Stimulated activated CD4-positive, alpha-beta T cell treated with anti-CD3 and anti-CD28 coated beads, Interleukin-2, amount 100 ng/mL, for 24 hours (primary cell): ENCODE data around the gene PPP4C.
"Not testable (repeated sequence)": the region's sequence is repeated elsewhere in the genome, so short reads cannot be mapped to it uniquely, and the experiment has no call there.

ENCODE experiments used
- DNase-seq, 2 donors: peaks; one replicate each; pipeline ENCODE4 v3.0.0-alpha.2; 2020

The PPP4C gene

DNA sequence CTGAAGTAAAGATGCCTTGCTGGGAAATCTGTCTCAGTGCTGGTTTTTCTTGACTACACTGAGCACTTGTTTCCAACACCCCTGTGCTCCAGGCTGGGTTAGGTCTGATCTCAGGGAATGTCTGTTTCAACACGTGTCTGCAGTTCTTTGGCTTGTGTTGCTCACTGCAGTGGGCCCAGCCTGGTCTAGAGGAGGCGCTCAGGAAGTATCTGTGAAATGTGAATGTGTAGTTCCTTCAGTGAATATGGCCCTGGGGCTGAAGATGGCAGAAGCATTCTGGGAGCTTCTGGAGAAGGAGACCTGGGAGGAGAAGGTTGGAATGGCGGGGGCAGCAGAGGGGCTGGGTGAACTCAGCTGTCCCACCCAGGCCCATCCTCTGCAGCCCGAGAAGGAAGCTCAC, 28.3 kb downstream of the PPP4C start:
- no peak for DNase-seq

DNA sequence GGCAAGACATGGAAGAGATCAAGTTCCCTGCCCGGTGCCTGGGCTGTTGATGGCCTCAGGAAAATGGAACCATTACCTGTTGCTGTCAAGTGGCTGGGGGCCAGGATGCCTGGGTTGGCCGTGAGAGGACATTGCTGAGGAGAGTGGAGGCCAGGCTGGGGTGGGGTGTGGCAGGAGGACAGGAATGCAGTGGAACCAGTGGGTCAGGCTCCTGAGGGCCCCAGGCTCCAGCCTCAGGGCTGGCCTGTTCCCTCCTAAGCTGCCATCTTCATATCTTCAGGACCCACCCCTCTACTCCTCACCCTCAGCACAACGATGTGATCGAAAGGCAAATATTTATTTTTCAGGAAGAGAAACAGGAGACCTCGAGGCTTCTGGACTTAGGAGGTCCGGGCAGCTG, 28.7 kb downstream of the PPP4C start:
- no peak for DNase-seq

- DNase-seq = no peak
These were observed 32.5 kb downstream of the PPP4C start for GRCh38 chr16:30108059-30108850.

DNA sequence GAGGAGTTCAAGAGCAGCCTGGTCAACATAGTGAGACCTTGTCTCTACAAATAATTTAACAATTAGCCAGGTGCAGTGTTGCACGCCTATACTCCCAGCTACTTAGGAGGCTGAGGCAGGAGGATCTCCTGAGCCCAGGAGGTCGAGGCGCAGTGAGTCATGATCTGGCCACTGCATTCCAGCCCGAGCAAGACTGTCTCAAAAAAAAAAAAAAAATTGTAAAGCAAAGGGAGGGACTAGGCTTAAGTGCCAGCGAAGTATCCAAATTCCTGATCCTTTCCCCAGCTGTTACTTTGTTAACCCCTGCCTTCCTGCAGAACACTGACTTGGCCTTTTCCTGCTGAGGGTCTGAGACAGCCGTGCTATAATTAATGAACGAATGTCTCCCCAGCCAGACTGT, 34.9 kb downstream of the PPP4C start:
- DNase-seq = no peak

DNA sequence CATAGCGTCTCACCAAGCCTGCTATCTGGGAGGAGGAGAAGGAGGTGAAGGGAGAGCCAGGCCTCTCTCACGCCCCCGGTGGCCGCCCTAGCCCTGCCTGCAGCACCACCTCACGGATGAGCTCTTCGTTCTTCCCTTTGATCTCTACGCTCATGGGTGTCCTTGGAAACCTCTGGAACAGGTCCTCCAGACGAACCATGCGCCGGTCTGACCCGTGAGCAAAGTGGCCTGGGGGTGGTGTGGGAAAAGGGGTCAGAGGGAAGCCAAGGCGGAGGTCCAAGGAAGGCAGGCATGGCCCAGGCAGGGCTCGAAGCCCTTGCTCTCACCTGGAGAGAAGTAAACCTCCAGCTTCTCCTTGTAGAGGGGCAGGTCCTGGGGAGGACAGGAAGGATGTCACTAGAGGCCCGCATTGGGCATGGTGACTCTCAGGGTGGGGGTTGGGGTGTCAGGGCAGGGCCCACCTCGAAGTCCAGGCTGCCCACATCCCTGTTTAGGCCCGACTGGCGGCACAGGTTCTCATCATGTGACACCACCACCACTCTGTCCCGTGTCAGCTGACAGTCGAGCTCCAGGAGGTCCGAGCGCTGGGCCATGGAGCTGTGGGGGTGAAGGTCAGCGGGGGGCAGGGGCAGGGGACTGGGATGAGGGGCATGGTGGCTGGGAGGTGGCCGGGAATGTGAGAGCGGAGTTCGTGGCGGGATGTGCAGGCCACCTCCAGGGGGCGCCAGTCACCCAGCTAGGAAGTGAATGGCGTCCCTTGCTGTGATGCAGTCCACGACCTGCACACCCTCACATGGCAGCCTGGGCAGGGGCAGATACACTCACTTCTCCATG, 36.6 kb downstream of the PPP4C start:
- peak; percentile 80 to 82 for DNase-seq

GRCh38 chr16:30113031-30113710, 37.4 kb downstream of the PPP4C start, which contains the start of gene GDPD3:
Gene GDPD3 (minus strand): TSS chr16:30113537. CDS start chr16:30113478, 59 bp downstream.
- DNase-seq = no peak

- DNase-seq = no peak
These were observed 38.0 kb downstream of the PPP4C start for GRCh38 chr16:30113711-30114333.

- no peak for DNase-seq
These were observed 38.6 kb downstream of the PPP4C start for GRCh38 chr16:30114411-30114810.

GRCh38 chr16:30114833-30115232, 39.0 kb downstream of the PPP4C start:
- not testable (repeated sequence) for DNase-seq

GRCh38 chr16:30115238-30115637, 39.4 kb downstream of the PPP4C start:
- no peak for DNase-seq

- DNase-seq = no peak
These were observed 40.8 kb downstream of the PPP4C start for GRCh38 chr16:30116291-30117207.

DNA sequence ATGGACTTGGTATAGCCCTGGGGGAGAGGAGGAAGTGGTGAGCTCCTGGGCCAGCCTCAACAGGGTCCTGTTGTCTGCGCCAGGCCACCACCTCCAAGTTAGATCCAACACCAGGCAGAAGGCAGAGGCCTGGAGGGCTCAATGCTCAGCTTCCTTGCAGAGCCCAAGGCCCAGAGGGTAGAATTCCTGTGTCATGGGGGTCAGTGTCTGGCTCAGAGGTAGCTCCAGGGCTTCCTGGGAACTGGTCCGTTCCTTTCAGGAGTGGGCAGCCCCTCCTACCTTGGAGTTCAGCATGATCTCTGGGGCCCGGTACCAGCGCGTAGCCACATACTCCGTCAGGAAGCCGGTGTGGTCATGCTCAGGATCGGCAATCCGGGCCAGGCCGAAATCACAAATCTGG, 42.0 kb downstream of the PPP4C start:
- no peak for DNase-seq

DNA sequence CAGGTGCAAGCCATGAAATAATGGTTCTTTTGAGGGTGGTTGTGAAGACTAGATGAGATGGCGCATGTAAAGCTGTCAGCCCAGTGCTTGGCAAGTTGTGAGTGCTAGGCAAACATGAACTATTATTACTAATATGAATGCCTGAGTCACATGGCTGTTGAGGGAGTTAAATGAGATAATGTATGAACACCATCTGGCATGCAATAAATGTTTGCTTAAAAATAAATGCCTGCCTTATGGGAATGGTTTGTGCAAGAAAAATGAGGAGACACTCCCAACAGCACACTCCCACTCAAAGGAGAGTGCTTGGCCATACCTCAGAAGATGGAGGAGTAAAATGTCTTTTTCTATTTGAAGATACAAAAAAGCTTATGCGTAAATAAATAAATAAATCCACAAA, 43.6 kb downstream of the PPP4C start:
- no peak for DNase-seq

DNA sequence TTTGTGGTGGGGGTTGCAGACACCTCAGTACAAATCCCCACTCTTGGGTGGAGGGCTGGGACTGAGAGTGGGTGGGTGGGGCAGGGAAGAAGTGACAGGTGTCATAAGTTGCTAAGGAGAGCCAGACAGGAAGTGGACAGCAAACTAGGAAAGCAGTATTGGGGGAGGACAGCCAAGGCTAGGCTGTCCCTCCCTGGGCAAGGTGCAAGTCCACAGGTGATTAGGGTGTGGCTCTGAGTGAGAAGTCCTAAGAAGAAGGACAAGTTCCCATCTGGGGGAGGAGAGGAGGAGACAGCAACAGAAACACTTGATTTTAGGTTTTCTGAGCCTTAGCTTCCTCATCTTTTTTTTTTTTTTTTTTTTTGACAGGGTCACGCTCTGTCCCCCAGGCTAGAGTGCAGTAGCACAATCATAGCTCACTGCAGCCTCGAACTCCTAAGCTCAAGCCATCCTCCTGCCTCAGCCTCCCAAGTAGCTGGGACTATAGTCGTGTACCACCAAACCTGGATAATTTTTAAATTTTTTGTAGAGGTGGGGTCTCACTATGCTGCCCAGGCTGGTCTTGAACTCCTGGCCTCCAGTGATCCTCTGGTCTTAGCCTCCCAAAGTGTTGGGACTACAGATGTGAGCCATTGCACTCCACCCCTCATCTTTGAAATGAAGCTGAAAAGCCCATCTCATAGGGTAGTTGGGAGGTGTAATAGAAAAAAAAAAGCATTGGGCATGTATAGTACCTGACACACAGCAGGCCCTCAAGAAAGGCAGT, 44.7 kb downstream of the PPP4C start:
- DNase-seq = no peak

GRCh38 chr16:30121741-30122571, 46.2 kb downstream of the PPP4C start:
- no peak for DNase-seq

DNA sequence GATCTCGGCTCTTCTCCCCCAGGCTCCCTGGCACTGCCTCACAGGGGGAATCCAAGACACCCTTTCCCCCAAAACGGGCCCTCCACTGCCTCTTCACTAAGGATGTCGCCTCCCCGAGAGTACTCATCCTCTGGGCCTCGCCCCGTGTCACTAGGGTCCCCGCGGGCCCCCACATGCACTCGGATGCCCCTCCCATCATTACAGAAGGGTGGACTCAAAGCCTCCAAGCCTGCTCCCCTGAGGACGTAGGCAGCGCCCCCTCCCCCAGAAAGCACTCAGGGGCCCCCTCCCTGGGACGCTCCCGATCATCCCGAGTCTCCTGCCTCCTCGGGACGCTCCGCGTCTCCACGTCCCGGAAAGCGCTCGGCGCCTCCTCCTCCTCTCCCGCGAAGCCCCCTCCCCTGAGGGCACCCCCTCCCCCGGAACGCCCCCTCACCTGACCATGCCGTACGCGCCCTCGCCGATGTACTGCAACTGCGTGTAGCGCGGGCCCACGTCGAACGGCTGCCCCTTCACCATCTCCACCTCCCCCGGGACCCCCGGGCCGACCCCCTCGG, 46.9 kb downstream of the PPP4C start:
- peak in 1 of 2 donors; percentile 15 for DNase-seq

DNA sequence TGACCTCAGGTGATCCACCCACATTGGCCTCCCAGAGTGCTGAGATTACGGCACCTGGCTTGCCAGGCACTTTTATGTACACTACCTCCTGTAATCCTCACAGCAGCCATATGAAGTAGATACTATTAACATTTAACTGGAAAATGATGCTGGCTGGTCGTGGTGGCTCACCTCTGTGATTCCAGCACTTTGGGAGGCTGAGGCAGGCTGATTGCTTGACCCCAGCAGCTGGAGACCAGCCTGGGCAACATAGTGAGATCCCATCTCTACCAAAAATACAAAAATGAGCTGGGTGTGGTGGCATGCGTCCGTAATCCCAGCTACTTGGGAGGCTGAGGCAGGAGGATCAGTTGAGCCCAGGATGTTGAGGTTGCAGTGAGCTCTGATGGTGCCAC, 49.2 kb downstream of the PPP4C start:
- DNase-seq = no peak

DNA sequence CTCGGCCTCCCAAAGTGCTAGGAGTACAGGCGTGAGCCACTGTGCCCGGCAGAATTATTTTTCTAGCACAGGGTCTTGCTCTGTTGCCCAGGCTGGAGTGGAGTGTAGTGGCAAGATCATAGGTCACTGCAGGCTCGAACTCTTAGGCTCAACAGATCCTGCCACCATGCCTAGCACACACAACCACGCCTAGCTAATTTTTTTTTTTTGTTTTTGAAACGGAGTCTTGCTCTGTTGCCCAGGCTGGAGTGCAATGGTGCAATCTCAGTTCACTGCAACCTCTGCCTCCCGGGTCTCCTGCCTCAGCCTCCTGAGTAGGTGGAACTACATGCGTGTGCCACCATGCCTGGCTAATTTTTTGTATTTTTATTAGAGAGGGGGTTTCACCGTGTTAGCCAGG, 49.9 kb downstream of the PPP4C start:
- not testable (repeated sequence) for DNase-seq

DNA sequence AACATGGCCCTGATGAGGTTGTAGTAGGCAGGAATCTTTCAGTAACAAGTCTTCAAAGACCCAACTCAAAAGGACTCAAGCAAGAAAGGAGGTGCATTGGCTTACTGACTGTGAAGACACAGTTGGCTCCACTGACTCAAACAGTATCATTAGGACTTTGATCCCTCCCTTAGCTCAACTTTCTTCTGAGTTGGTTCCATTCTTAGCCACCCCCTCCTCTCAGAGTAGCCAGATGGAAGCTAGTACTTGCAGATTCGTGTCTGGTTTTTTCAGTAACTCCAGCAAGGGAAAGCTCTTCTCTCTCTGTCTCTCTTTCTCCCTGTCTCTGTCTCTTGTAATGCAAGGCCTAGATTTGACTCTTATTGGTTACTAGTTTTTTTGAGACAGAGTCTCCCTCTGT, 52.2 kb downstream of the PPP4C start:
- no peak for DNase-seq
